ENCODE results near the gene SELENOH. TPM values are rescaled to one million over a fixed set of nuclear protein-coding genes. Genes with fewer than 3 reads are reported as not detected.

SELENOH gene
- polyA plus RNA-seq, 1 donor (not counting 4 experiments of a cell fraction or from before 2014, with no cell fraction given), result 88.2 TPM

- H3K9me1 ChIP-seq (ENCODE audit: control insufficient read depth, extremely low read depth, insufficient read depth, low read length), result no peaks in the 10 kb centered on the region
- H3K4me2 ChIP-seq (ENCODE audit: control insufficient read depth, extremely low read depth, insufficient read depth, low read depth, low read length), result no peak within 1 kb of the TSS
- H3K4me3 ChIP-seq (ENCODE audit: control insufficient read depth in 2 of 3, extremely low read depth in 1 of 3, insufficient read depth in 2 of 3, low read depth in 1 of 3, low read length in 3 of 3), result no peak within 1 kb of the TSS
- TF ChIP-seq EZH2 (IDR thresholded peaks at IDR 0.05; ENCODE audit: low read length), result no peak
- TF ChIP-seq CTCF (optimal IDR thresholded peaks at IDR 0.05 in 1 of 3, IDR thresholded peaks at IDR 0.05 in 1 of 3, conservative IDR thresholded peaks at IDR 0.05 in 1 of 3; ENCODE audit: extremely low read depth in 1 of 3, insufficient read depth in 2 of 3, low read length in 3 of 3), result peak; percentile 51 to 60 (median 59)
- no peaks in the 10 kb centered on the region for H3K79me2 ChIP-seq (ENCODE audit: control insufficient read depth, insufficient read depth, low read length)
- no peak within 1 kb of the TSS for H3K9ac ChIP-seq (ENCODE audit: control insufficient read depth, extremely low read depth, insufficient read depth, low read length)
- H3K27me3 ChIP-seq (ENCODE audit: control insufficient read depth, extremely low read depth, insufficient read depth, low read length), result no peaks in the 10 kb centered on the region
- no peaks in the 10 kb centered on the region for H3K9me3 ChIP-seq (ENCODE audit: control insufficient read depth, low read depth, low read length)
- H4K20me1 ChIP-seq (ENCODE audit: control insufficient read depth, extremely low read depth, insufficient read depth, low read length), result no peaks in the 10 kb centered on the region
- dilution Hi-C loops (cut with MboI; ENCODE audit: extremely low pct_ligation_motif_present, low sequenced_read_pairs), result no loop called here
- DNase-seq (ENCODE audit: low read depth, low spot score) (no peak), FAIRE-seq (peak; percentile 29)
- H3K4me1 ChIP-seq (ENCODE audit: control insufficient read depth, extremely low read depth, insufficient read depth, low read length), result no peaks in the 10 kb centered on the region
- H2AFZ ChIP-seq (ENCODE audit: control insufficient read depth, low read length), result no peak within 1 kb of the TSS
- no peak within 1 kb of the TSS for H3K27ac ChIP-seq (ENCODE audit: control insufficient read depth, insufficient read depth, low read length)
- H3K36me3 ChIP-seq (ENCODE audit: control insufficient read depth in 2 of 2, extremely low read depth in 1 of 2, insufficient read depth in 2 of 2, low read length in 2 of 2), result no peaks in the 10 kb centered on the region
Observed at GRCh38 chr11:57751676-57752253, 10.5 kb downstream of the SELENOH start, which contains the start of gene BTBD18. Gene BTBD18, minus strand, starts transcription at chr11:57751819. Its CDS starts 631 bp downstream, at chr11:57751188.

GRCh38 chr11:57752954-57753353, 11.7 kb downstream of the SELENOH start:
- no peaks in the 10 kb centered on the region for H3K9me1 ChIP-seq (ENCODE audit: control insufficient read depth, extremely low read depth, insufficient read depth, low read length)
- no peak overlapping the region for H3K27ac ChIP-seq (ENCODE audit: control insufficient read depth, insufficient read depth, low read length)
- H3K36me3 ChIP-seq (ENCODE audit: control insufficient read depth in 2 of 2, extremely low read depth in 1 of 2, insufficient read depth in 2 of 2, low read length in 2 of 2), result no peaks in the 10 kb centered on the region
- dilution Hi-C loops (cut with MboI; ENCODE audit: extremely low pct_ligation_motif_present, low sequenced_read_pairs), result no loop called here
- H3K9me3 ChIP-seq (ENCODE audit: control insufficient read depth, low read depth, low read length), result no peaks in the 10 kb centered on the region
- H3K4me2 ChIP-seq (ENCODE audit: control insufficient read depth, extremely low read depth, insufficient read depth, low read depth, low read length), result no peak overlapping the region
- TF ChIP-seq EZH2 (IDR thresholded peaks at IDR 0.05; ENCODE audit: low read length) (no peak), CTCF (optimal IDR thresholded peaks at IDR 0.05 in 1 of 3, IDR thresholded peaks at IDR 0.05 in 1 of 3, conservative IDR thresholded peaks at IDR 0.05 in 1 of 3; ENCODE audit: extremely low read depth in 1 of 3, insufficient read depth in 2 of 3, low read length in 3 of 3) (no peak)
- H3K4me1 ChIP-seq (ENCODE audit: control insufficient read depth, extremely low read depth, insufficient read depth, low read length), result no peaks in the 10 kb centered on the region
- H3K79me2 ChIP-seq (ENCODE audit: control insufficient read depth, insufficient read depth, low read length), result no peaks in the 10 kb centered on the region
- no peak overlapping the region for H2AFZ ChIP-seq (ENCODE audit: control insufficient read depth, low read length)
- no peak for DNase-seq (ENCODE audit: low read depth, low spot score)
- no peak overlapping the region for H3K4me3 ChIP-seq (ENCODE audit: control insufficient read depth in 2 of 3, extremely low read depth in 1 of 3, insufficient read depth in 2 of 3, low read depth in 1 of 3, low read length in 3 of 3)
- FAIRE-seq, result no peak
- no peaks in the 10 kb centered on the region for H3K27me3 ChIP-seq (ENCODE audit: control insufficient read depth, extremely low read depth, insufficient read depth, low read length)
- H4K20me1 ChIP-seq (ENCODE audit: control insufficient read depth, extremely low read depth, insufficient read depth, low read length), result no peaks in the 10 kb centered on the region
- H3K9ac ChIP-seq (ENCODE audit: control insufficient read depth, extremely low read depth, insufficient read depth, low read length), result no peak overlapping the region

All from keratinocyte (primary cell).